ENCODE results near the gene TNS2. TPM values are rescaled to one million over a fixed set of nuclear protein-coding genes. Genes with fewer than 3 reads are reported as not detected.

Gene TNS2
- total and polyA plus RNA-seq, 2 experiments from 2014 or later = 1.8 to 6.9 TPM

- Mint-ChIP-seq H3K27me3 (ENCODE audit: insufficient read depth, low read depth, poor library complexity) (peaks cover 17% of the 10 kb centered on the region), H3K4me3 (peak within 1 kb of the TSS; percentile 82), H3K9me3 (no peaks in the 10 kb centered on the region; the same call in 2 of the 3 replicates), H3K27ac (peak within 1 kb of the TSS; percentile 81; the same call in 1 of the 2 replicates), H3K4me1 (peaks cover 11% of the 10 kb centered on the region), H3K36me3 (ENCODE audit: low read depth) (peaks cover 4% of the 10 kb centered on the region; the same call in 1 of the 3 replicates)
- Histone ChIP-seq H3K27ac (ENCODE audit: low read depth) (peak within 1 kb of the TSS; percentile 91), H3K27me3 (ENCODE audit: insufficient read depth) (peaks cover 29% of the 10 kb centered on the region), H2AFZ (peak within 1 kb of the TSS; percentile 99), H3K9me2 (ENCODE audit: insufficient read depth) (no peaks in the 10 kb centered on the region), H3K79me2 (replicated peaks; ENCODE audit: insufficient read depth) (no peaks in the 10 kb centered on the region), H3K36me3 (ENCODE audit: insufficient read depth) (no peaks in the 10 kb centered on the region), H3K4me3 (peak within 1 kb of the TSS; percentile 91), H4K20me1 (replicated peaks; ENCODE audit: insufficient read depth) (no peaks in the 10 kb centered on the region), H3F3A (replicated peaks; ENCODE audit: low read depth) (peaks cover 16% of the 10 kb centered on the region; the same call in 1 of the 2 replicates), H3K4me2 (peak within 1 kb of the TSS; percentile 98), H3K4me1 (ENCODE audit: insufficient read depth) (peaks cover 8% of the 10 kb centered on the region)
- DNase-seq (ENCODE audit: low spot score) (peak; percentile 98), ATAC-seq (peak; percentile 96)
- no peak for TF ChIP-seq ZNF114 (CRISPR knock-in tag; IDR thresholded peaks at IDR 0.05)
- peak; percentile 87 for TF ChIP-seq POLR2AphosphoS5 (IDR thresholded peaks at IDR 0.05; ENCODE audit: low read depth)
- TF ChIP-seq, protein P1, sequence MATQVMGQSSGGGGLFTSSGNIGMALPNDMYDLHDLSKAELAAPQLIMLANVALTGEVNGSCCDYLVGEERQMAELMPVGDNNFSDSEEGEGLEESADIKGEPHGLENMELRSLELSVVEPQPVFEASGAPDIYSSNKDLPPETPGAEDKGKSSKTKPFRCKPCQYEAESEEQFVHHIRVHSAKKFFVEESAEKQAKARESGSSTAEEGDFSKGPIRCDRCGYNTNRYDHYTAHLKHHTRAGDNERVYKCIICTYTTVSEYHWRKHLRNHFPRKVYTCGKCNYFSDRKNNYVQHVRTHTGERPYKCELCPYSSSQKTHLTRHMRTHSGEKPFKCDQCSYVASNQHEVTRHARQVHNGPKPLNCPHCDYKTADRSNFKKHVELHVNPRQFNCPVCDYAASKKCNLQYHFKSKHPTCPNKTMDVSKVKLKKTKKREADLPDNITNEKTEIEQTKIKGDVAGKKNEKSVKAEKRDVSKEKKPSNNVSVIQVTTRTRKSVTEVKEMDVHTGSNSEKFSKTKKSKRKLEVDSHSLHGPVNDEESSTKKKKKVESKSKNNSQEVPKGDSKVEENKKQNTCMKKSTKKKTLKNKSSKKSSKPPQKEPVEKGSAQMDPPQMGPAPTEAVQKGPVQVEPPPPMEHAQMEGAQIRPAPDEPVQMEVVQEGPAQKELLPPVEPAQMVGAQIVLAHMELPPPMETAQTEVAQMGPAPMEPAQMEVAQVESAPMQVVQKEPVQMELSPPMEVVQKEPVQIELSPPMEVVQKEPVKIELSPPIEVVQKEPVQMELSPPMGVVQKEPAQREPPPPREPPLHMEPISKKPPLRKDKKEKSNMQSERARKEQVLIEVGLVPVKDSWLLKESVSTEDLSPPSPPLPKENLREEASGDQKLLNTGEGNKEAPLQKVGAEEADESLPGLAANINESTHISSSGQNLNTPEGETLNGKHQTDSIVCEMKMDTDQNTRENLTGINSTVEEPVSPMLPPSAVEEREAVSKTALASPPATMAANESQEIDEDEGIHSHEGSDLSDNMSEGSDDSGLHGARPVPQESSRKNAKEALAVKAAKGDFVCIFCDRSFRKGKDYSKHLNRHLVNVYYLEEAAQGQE (IDR thresholded peaks at IDR 0.05; ENCODE audit: unreplicated experiment) = no peak
- no peak for TF ChIP-seq EZH2 (IDR thresholded peaks at IDR 0.05; ENCODE audit: low read depth, unreplicated experiment)
- TF ChIP-seq CREB1 (CRISPR knock-in tag; IDR thresholded peaks at IDR 0.05; ENCODE audit: low read depth) = peak; percentile 44
- TF ChIP-seq, protein P2, sequence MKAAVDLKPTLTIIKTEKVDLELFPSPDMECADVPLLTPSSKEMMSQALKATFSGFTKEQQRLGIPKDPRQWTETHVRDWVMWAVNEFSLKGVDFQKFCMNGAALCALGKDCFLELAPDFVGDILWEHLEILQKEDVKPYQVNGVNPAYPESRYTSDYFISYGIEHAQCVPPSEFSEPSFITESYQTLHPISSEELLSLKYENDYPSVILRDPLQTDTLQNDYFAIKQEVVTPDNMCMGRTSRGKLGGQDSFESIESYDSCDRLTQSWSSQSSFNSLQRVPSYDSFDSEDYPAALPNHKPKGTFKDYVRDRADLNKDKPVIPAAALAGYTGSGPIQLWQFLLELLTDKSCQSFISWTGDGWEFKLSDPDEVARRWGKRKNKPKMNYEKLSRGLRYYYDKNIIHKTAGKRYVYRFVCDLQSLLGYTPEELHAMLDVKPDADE (IDR thresholded peaks at IDR 0.05) = peak; percentile 32; the same call in 1 of the 2 replicates
Observed at GRCh38 chr12:53079226-53080117, 29.6 kb downstream of the TNS2 start, which contains the start of gene SPRYD3. TSS of gene SPRYD3 (minus strand) at chr12:53079390. CDS start at chr12:53079333, 57 bp downstream.

DNA sequence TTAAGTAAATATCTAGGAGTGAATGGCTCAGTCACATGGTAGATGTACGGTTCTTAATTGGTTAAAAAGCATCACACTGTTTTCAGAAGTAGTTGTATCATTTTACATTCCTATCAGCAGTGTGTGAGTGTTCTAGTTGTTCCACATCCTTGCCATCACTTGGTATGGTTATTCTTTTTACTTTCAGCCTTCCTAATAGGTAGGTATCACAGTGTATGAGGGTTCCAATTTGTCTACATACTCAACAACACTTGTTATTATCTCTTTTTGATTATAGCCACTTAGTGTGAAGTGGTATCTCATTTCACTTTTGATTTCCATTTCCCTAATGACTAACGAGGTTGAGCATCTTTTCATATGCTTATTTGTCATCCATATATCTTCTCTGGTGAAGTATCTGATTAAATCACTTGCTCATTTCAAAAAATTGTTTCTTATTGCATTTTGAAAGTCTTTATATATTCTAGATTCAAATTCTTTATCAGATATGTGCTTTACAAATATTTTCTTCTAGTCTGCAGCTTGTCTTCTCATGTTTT is 32.8 kb downstream of the TNS2 start:
- Histone ChIP-seq H3K9me2 (ENCODE audit: insufficient read depth) (no peaks in the 10 kb centered on the region), H3K79me2 (replicated peaks; ENCODE audit: insufficient read depth) (no peaks in the 10 kb centered on the region), H3K36me3 (ENCODE audit: insufficient read depth) (no peaks in the 10 kb centered on the region), H3K4me1 (ENCODE audit: insufficient read depth) (peaks cover 8% of the 10 kb centered on the region), H3K4me3 (no peak overlapping the region), H2AFZ (no peak overlapping the region), H3K27me3 (ENCODE audit: insufficient read depth) (peaks cover 40% of the 10 kb centered on the region), H4K20me1 (replicated peaks; ENCODE audit: insufficient read depth) (no peaks in the 10 kb centered on the region), H3K27ac (ENCODE audit: low read depth) (no peak overlapping the region), H3K4me2 (no peak overlapping the region), H3F3A (replicated peaks; ENCODE audit: low read depth) (peaks cover 16% of the 10 kb centered on the region; the same call in 1 of the 2 replicates)
- DNase-seq (ENCODE audit: low spot score) = no peak
- H3K4me3 Mint-ChIP-seq = no peak overlapping the region
- H3K9me3 Mint-ChIP-seq = no peaks in the 10 kb centered on the region; the same call in 2 of the 3 replicates
- no peak for ATAC-seq
- no peak overlapping the region for H3K27ac Mint-ChIP-seq
- H3K36me3 Mint-ChIP-seq (ENCODE audit: low read depth) = no peaks in the 10 kb centered on the region
- peaks cover 19% of the 10 kb centered on the region for H3K27me3 Mint-ChIP-seq (ENCODE audit: insufficient read depth, low read depth, poor library complexity)
- peaks cover 7% of the 10 kb centered on the region; the same call in 2 of the 3 replicates for H3K4me1 Mint-ChIP-seq
- TF ChIP-seq, protein P3, sequence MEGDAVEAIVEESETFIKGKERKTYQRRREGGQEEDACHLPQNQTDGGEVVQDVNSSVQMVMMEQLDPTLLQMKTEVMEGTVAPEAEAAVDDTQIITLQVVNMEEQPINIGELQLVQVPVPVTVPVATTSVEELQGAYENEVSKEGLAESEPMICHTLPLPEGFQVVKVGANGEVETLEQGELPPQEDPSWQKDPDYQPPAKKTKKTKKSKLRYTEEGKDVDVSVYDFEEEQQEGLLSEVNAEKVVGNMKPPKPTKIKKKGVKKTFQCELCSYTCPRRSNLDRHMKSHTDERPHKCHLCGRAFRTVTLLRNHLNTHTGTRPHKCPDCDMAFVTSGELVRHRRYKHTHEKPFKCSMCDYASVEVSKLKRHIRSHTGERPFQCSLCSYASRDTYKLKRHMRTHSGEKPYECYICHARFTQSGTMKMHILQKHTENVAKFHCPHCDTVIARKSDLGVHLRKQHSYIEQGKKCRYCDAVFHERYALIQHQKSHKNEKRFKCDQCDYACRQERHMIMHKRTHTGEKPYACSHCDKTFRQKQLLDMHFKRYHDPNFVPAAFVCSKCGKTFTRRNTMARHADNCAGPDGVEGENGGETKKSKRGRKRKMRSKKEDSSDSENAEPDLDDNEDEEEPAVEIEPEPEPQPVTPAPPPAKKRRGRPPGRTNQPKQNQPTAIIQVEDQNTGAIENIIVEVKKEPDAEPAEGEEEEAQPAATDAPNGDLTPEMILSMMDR (conservative IDR thresholded peaks at IDR 0.05; ENCODE audit: low read depth in 2 of 2) = no peak
- TF ChIP-seq JUNB (IDR thresholded peaks at IDR 0.05; ENCODE audit: unreplicated experiment) = no peak
- no peak for TF ChIP-seq EZH2phosphoT487 (IDR thresholded peaks at IDR 0.05; ENCODE audit: unreplicated experiment)
- no peak for TF ChIP-seq ZNF114 (CRISPR knock-in tag; IDR thresholded peaks at IDR 0.05)
- no peak for TF ChIP-seq STAT1 (IDR thresholded peaks at IDR 0.05; ENCODE audit: unreplicated experiment)

Measured in GM23338 (cell line).